CD4-positive, alpha-beta T cell treated with Interferon alpha-2 for 1 hour (primary cell): Measurements from ENCODE around the gene PPP6R2.
A peak's percentile ranks its signal among the peaks of the same experiment; 100 is the strongest.

Experiments used
- DNase-seq, 2 donors: peaks; one replicate each; pipeline ENCODE4 v3.0.0-alpha.2; 2020 to 2022

PPP6R2 gene

DNA sequence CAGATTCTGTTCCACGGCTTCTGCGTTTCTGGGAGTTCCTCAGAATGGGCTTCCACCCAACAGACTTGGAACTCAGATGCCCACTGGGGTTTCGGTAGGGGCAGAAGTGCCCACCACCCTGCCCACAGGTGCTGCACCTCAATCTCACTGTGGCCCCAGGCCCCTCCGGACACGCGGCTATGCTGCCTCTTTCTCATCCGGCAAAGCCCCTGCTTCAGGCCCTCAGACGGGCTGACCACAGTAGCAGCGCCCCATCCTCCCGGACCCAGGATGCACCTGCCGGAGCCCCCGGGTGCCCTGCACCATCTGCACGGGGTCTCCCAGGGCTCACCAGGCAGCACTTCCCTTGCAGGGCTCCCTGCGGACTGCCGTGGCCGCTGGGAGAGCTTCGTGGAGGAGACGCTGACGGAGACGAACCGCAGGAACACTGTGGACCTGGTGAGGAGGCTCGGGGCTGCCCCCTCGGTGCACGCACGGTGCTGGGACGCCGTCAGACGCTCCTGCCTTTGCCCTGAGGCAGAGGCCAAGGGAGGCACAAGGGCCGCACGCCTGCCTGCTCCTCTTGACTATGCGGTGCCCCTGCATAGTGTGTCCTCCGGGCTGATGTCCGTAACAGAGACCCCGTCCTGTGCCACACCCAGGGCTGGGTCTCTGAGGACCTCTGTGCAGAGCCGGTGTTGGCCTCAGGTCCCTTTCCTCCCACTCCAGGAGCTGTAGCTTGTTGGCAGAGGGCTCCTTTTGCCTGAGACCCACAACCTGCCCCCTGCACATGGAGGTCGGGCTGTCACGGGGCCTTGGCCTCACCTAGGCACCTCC lies 93.1 kb downstream of the PPP6R2 start:
- DNase-seq, result no peak

DNA sequence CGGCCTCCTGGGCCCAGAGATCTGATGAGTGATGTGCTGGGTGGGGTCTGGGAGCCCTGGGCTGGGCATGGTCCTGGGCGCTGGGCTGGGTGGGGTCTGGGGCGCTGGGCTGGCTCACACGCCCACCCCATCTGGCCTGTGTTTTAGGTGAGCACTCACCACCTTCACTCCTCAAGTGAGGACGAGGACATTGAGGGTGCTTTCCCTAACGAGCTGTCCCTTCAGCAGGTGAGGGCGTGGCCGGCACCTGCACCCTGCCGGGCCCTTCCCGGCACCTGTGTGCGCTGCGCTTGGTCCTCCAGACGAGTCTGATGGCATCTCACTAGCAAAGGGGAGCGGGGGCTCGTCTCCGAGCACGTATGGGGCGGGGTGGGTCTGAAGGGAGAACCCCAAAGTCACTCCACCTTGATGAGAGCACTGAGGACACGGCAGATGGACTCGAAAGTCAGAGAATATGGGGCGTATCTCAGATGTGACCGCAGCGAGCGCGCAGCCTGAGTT lies 93.8 kb downstream of the PPP6R2 start:
- DNase-seq, result no peak

DNA sequence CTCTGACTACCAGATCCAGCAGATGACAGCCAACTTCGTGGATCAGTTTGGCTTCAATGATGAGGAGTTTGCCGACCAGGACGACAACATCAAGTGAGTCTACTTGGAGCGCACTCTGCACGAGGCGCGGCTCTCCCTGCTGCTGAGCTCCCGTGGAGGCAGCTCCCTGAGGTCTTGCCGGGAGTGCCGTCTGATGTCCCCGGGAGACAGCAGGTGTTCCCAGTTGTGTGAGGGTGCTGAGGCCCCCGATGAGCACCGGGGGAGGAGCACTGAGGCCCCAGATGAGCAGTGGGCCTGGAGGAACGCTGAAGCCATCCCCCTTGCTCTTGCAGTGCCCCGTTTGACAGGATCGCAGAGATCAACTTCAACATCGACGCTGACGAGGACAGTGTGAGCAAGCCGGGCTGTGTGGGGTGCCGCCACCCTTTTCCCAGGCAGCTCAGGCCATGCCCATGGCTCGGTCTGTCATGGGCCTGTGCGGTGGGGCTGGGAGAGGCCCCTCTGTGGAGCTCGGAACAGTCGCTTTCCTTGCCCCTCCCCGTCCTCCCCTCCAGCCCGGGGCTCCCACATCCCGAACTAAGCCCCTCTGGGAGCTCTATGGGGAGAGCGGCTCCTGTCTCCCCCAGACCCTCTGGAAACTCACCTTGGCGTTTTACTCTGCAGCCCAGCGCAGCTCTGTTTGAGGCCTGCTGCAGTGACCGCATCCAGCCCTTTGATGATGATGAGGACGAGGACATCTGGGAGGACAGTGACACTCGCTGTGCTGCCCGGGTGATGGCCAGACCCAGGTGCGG lies 94.6 kb downstream of the PPP6R2 start:
- DNase-seq, result no peak

DNA sequence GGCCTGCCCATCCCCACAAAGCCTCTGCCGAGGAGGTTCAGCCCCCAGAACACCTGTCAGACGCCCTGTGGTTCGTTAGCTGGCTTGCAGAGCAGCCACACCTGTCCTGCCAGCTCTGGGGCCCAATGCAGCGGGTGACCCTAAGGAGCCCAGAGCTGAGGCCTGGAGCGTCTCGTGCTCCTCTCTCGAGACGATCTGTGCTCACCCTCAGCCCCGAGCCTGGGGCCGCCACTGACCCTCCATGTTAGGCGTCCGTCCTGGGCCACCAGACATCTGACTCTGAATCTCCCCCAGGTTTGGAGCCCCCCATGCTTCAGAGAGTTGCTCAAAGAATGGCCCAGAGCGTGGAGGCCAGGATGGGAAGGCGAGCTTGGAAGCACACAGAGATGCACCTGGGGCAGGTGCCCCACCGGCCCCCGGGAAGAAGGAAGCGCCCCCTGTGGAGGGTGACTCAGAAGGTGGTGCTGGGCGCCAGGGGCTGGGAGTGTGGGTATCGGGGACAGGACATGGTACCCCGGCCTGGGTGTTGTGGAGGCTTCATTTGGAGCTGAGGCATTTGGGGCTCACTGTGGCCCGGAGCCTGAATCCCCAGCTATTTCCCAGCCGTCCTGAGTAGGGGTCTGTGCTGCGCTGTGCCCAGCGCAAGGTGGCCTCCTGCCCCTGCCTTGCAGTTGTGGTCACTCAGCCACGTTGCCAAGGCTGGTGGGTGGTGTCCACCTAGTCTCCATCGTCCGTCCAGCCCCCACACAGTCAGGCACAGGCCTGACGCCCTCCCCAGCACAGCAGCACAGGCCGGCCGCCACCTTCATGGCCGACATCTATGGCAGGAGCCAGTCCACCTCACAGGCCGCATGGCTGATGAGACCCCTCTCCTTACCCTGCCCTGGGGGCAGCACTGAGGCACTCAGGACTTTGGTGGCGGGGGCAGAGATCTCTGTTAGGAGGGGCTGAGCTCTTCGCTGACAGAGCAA lies 95.5 kb downstream of the PPP6R2 start:
- no peak for DNase-seq

DNA sequence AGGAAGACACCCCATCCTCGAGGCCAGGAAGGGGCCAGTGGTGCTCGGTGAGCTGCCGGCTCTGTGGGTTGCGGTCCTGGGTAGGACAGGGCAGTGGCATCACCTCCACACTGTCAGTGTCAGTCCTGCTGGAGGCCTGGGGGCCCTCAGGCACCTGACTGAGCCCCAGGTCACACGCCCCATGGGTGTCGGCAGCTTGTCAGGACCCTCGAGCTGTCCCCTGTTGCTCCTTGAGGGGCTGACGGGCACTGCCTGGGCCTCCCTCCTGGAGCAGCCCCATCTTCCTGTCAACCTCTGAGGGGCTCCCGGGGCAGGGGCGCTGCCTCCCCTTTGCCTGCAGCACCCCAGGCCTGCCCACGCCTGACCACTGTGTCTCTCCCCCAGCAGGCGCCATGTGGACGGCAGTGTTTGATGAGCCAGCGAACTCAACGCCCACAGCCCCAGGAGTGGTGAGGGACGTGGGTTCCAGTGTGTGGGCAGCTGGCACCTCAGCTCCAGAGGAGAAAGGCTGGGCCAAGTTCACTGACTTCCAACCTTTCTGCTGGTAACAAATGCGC lies 96.3 kb downstream of the PPP6R2 start:
- no peak for DNase-seq

DNA sequence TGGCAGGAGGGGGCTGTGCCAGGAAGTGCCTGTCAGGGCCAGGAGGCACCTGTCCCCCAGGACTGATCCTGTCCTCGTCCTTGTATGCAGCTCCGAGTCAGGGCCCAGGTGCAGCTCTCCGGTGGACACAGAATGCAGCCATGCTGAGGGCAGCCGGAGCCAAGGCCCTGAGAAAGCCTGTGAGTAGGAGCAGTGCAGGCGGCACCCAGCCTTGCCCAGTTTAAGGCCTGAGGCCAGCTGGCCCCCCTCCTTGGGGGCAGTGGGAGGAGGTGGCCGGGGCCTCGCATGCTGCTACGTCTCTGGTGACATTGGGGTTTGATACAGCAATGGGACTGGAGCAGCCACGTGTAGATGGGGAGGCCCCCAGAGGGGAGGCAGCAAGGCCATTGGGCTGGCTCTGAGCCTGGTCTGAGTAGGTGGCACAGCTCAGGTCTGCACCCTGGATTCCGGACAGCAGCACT lies 96.8 kb downstream of the PPP6R2 start:
- no peak for DNase-seq

DNA sequence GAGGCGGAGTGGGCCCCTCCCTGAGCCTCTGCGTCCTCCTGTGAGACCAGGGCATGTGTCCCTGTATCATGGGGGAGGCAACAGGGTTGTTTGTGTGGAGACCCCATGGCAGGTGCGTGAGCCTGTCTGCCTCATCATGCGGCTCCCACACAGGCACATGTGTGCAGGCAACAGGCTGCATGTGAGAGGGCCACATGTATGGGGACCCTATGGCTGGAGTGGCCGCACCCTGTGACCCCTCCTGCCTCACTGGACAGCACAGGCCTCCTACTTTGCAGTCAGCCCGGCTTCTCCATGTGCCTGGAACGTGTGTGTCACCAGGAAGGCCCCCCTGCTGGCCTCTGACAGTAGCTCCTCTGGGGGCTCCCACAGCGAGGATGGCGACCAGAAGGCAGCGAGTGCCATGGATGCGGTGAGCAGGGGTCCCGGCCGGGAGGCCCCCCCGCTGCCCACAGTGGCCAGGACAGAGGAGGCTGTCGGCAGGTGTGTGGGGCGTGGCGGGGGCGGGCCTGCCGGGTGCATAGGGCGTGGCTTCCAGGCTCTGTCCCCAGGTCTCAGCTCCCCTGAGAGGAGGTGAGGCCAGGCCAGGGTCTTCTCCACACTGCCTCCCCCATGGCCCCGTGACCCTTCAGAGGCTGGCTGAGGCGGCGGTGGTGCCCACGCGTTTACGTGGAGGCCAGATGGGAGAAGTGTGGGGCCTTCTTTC lies 97.6 kb downstream of the PPP6R2 start:
- DNase-seq, result no peak

DNA sequence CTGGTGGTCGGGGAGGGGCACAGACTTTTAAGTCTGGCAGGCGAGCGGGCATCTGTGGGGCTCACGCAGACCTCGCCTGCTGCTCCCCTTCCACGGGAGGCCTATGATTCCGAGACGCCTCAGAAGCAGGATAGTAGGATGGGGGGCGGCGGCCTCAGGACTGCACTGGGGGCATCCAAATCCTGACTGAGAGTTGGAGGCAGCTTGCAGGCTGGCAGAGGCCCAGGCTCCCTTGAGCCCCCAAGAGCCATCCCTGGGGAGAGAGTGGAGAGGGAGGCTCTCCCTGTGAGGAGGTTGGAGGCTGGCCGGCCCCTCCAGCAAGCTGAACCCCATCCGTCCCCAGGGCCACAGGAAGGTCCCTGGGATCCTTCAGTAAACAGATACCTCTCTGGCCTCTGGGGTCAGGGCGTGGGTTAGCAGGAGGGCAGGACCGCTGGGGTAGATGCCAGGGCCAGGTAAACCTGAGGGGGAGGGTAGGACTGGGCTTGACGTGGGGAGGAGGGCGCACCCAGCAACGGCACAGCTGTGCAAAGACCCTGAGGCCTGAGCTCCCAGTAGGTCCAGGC lies 98.4 kb downstream of the PPP6R2 start:
- DNase-seq, result no peak

DNA sequence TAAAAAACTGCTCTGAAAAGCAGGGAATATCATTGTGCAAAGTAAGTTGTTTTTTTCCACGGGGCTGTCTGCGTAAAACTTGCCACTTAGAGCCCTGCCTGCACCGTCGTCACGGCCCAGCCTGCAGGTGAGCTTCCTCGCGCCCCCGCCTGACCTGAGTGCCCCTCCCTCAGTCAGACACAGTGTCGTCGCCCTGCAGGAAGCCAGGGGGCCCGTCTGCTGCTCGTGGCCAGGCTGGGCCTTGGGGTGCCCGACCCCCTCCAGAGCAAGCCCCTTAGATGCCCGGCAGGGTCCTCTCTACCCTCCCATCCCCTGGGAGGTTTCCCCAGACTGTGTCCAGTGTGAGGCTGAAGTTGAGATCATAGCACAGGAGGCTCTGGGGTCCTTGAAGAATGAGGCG lies 100.1 kb downstream of the PPP6R2 start:
- no peak for DNase-seq

DNA sequence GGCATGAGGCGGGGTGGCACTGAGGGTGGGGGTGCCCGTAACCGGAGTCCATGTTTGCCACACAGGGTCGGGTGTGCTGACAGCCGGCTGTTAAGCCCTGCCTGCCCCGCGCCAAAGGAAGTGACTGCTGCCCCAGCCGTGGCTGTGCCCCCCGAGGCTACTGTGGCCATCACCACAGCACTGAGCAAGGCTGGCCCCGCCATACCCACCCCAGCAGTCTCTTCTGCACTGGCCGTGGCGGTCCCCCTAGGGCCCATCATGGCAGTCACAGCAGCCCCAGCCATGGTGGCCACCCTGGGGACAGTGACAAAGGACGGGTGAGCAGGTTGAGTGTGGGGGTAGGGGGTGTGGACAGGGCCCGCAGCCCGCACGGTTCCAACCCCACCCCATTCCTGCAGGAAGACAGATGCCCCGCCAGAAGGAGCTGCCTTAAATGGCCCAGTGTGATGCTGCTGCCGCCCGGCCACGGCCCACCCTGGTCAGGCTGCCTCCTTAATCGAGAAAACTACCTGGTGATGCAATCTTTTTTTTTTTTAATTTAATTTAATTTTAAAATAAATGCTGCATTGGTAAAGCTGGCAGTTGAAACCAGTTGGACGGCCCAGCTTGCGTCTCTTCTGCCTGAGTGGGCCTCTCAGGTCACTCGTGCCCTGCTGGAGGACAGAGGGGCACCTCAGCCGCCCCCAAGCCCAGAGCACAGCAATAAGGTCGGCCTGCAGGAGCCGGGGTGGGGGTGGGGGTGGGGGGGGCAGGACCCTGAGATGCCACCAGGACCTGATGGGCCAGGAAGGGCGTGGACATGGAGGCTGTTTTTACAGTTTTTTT lies 100.9 kb downstream of the PPP6R2 start:
- no peak for DNase-seq

DNA sequence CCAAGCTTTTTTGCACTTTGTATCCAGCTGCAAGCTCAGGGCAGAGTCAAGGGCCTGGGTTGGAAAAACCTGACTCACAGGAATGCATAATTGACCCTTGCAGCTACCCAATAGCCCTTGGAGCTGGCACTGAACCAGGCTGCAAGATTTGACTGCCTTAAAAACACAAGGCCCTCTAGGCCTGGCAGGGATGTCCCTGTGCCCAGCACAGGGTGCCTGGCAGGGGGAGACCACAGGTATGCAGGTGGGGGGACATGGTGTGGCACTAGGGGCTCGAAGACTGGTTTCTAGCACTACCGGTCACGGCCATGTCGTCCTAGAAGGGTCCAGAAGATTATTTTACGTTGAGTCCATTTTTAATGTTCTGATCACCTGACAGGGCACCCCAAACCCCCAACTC lies 101.5 kb downstream of the PPP6R2 start:
- no peak for DNase-seq

DNA sequence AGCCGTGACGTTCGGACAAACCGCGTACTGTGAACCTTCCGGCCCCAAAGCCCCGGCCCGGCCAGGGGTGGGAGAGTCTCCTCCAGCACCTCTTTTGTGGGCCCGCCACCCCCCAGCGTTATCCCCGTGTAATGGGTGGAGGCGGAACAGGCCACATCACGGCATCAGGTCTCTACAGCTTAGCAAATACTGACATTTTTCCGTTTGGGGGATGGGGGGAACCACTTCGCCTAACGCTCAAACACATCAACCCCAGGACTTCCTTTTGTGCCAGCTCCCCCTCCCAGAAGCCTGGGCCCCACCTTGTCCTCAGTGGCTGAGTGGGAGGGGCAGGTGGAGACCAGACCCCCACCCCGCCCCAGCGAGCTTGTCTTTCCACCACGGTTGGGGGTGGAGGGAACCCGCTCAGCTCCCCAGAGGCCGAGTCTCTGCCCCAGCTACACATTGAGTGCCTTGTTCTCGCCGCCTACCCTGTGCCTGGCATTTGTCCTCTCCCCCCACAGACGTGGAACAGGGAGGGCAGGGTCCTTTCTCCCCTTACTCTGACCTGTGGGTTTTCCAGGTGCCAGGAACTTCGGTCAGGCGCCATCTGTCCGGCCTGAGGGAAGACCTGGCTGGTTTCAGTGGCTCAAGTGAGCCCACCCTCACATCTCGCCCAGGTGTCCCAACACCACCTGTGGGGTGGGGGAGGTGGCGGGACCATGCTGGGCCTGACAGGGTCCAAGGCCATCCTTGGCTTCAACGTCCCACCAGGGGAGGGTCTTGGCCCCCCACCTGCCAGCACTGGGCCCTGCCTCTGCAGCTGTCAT lies 102.1 kb downstream of the PPP6R2 start:
- DNase-seq, result peak; percentile 27 to 58

DNA sequence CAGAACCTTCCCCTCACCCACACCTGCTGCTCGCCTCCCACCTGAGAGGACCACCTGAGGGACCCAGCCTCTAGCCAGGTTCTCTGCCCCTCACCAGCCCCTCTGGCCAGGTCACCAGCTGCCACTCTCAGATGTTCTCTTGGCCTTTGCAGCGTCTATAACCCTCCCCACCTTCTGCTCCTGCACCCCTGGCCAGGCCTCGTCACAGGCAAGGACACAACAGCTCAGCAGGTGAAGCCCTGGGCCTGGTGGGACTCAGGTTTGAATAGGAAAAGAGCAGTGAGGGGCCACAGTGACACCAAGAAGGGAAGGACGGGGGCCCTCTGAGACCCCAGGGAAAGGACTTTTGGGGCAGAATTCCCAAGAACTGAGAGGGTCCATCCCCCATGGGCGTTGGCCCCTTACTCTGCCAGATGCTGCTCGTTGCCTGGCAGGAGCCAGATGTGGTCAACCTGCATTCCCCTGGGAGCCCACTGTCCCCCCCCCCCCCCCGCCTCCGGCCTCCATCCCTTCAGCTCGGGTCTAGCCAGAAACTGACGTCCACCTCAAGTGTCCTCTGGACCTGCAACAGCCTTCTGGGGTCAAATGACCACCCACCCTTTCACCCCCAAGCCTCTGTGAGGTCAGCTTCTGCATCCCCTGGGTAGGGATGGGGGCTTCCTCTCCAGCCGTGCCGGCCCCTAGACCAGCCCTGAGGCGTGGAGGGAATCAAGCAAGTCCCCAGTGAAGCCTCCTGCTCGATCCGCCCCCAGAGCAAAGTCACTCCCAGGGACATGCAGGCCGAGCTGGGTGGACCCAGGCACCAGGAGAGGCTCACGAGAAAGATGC lies 103.0 kb downstream of the PPP6R2 start:
- DNase-seq, result no peak

DNA sequence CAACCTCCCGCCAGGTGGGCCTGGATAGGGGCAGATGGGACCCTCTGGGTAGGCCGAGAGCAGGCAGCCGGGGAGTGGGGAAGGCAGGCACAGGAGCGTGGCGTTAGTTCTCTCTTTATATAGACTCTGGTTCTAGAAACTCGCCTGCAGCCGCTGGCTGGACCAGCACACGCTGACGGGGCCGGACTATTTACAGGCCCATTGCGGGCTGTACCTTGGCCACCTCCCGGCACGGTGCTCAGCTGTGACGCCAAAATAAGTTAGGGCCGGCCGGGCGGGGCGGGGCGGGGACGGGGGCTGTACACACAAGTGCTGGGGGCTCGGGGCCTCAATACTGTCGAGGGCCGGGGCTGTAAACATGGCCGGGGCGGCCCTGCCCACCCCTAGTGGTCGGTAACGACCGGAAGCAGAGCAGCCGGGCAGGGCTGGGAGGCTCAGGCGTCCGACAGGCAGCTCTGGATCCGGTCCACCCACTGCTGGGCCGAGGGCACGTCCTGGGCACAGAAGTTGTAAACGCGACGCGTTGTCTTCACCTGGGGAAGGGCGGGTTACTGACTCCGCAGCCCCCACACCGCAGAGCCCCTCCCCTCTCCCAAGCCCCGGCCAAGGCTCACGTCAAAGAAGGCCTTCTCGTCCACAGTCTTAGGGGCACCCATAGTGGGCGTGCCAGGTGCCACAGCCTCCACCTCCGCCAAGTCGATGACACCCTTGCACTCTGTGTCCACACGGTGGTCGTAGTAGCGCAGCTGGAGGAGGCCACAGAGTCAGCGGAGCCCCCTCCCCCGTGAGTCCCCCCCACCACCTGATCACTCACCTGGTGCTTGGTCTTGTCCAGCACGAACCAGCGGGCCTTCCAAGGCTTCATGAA lies 103.8 kb downstream of the PPP6R2 start:
- no peak for DNase-seq

DNA sequence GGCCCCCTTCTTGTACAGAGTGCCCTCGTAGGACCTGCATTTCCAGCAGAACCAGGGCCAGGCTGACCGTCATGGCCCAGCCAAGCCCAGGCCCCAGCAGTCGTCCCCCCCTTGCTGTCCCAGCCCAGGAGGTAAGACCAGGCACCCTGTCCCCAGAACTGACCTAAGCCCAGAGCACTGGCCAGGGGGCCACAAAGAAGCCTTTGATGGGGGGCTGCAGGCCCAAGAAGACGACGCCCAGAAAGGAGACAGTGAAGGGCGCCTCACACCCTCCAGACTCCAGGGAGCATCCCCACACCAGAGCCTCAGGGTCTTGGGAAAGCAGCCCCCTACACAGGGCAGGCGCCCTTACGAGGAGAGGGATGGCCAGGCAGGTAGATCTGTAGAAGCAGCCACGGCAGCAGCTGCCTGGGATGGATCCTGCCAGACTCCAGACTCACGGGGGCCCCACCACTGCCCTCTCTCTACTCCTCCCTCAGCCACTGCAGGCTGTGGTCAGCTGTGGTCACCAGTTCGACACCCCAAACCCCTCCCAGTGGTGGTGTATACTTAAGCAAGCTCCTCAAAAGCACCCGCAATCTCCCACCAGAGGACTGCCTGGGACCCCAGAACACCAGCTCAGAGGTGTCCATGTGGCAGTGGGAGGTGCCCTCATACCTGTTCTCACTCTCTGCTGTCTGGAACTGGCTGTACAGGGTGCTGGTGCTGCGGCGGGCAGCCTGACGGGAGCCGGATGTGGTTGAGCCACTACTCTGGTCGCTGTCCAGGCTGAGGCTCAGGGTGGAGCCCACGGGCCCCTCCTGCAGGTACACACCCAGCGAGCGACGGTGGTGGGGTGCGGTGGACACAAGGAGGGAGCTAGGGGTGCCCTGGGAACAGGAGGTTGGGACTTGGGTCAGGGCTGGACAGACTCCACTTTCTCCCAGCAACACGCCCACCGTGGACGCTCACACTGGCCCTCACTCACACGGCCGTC lies 104.7 kb downstream of the PPP6R2 start:
- DNase-seq, result no peak

DNA sequence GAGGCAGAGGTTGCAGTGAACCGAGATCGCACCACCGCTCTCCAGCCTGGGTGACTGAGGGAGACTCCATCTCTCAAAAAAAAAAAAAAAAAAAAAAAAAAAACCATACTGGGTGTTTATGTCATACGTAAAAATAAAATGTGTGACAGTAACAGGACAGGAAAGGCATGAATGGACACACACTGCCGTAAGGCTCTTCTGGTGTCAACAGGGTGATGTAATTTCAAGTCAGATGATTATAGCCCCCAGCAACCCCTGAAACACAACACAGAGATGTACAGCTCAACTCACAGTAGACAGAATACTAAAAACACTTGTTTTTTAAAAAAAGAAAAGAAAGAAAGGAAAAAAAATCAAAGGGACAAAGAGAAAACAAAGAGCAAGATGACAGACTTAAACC lies 109.5 kb downstream of the PPP6R2 start:
- DNase-seq, result no peak
